GM12878 (cell line): ENCODE data around the gene ST13. TPM values are rescaled to one million over a fixed set of nuclear protein-coding genes. Genes with fewer than 3 reads are reported as not detected.

Experiments
- ATAC-seq: fragments of 200-7000 bp; cut with Tn5 transposase; 3 replicates; pipeline ENCODE4 v1.9.1; 2020; ENCODE audit warnings: mild to moderate bottlenecking, moderate library complexity
- BruUV-seq: library from RNA; stranded (reverse); fragments of 400-500 nt; replicated peaks from 2 replicates; lab custom pipeline; 2021; lab: Mats Ljungman, UMichigan
- CTCF ChIA-PET: fragments of 300-600 bp; sonication (Branson Sonifier 250); formaldehyde crosslinking; extraction: SDS; loops from one replicate; lab custom pipeline; 2021; ENCODE audit warnings: inconsistent platforms; lab: Yijun Ruan, JAX
- POLR2A ChIA-PET: fragments of 350-600 bp; formaldehyde crosslinking; extraction: SDS; loops from one replicate; lab custom pipeline; 2021; ENCODE audit warnings: inconsistent platforms; lab: Charles Lee
- RAD21 ChIA-PET: fragments of 300-600 bp; sonication (Branson Sonifier 250); formaldehyde crosslinking; loops from one replicate; lab custom pipeline; 2023; ENCODE audit warnings: antibody characterized with exemption; ENCODE audit not compliant: unreplicated experiment; lab: Charles Lee
- SMC1A ChIA-PET: fragments of 300-600 bp; sonication (Branson Sonifier 250); formaldehyde crosslinking; loops from one replicate; lab custom pipeline; 2023; ENCODE audit not compliant: unreplicated experiment, uncharacterized antibody; lab: Charles Lee
- DNase-seq: peaks from one replicate; pipeline ENCODE4 v3.0.0-alpha.2; 2011; ENCODE audit warnings: low read depth, low spot score
- FAIRE-seq: peaks from 3 replicates; lab custom pipeline; 2011; peaks lifted over from hg19 to GRCh38; lab: Jason Lieb, UNC
- H2AFZ ChIP-seq: 2 replicates; pipeline ENCODE4 v1.6.0; 2011; ENCODE audit warnings: low read depth, low read length, control low read depth; ENCODE audit not compliant: control insufficient read depth
- H3K27ac ChIP-seq: 2 replicates; pipeline ENCODE4 v1.5.1; 2011; ENCODE audit warnings: control low read depth; ENCODE audit not compliant: control insufficient read depth, insufficient read depth
- H3K27me3 ChIP-seq, 2 experiments: replicated peaks in 1 of 2; 2 replicates each; pipeline versions ENCODE4 v1.6.0 to v1.6.1; 2011; ENCODE audit warnings: low read length in 1 of 2; ENCODE audit not compliant: control insufficient read depth in 2 of 2, insufficient read depth in 2 of 2
- H3K36me3 ChIP-seq, 2 experiments: 2 replicates each; pipeline ENCODE4 v1.5.1; 2011; ENCODE audit warnings: low read length in 1 of 2; ENCODE audit not compliant: control insufficient read depth in 2 of 2, insufficient read depth in 2 of 2
- H3K4me1 ChIP-seq: 2 replicates; pipeline ENCODE4 v1.6.1; 2011; ENCODE audit warnings: mild to moderate bottlenecking, low read length, moderate library complexity, mixed read lengths; ENCODE audit not compliant: control insufficient read depth, insufficient read depth
- H3K4me2 ChIP-seq: 2 replicates; pipeline ENCODE4 v1.6.0; 2011; ENCODE audit warnings: control low read depth; ENCODE audit not compliant: control insufficient read depth, insufficient read depth
- H3K4me3 ChIP-seq: fragments of 200-600 bp; sonication (generic); 2 replicates; pipeline ENCODE4 v1.5.1; 2016
- H3K79me2 ChIP-seq: 2 replicates; pipeline ENCODE4 v1.6.0; 2011; ENCODE audit warnings: low read length; ENCODE audit not compliant: control insufficient read depth, insufficient read depth
- H3K9ac ChIP-seq: 2 replicates; pipeline ENCODE4 v1.8.0; 2011; ENCODE audit warnings: low read length, control low read depth, mixed read lengths; ENCODE audit not compliant: control insufficient read depth, insufficient read depth
- H3K9me3 ChIP-seq: replicated peaks from 3 replicates; pipeline ENCODE4 v1.5.1; 2011; ENCODE audit warnings: mild to moderate bottlenecking, low read length; ENCODE audit not compliant: control insufficient read depth, insufficient read depth
- H4K20me1 ChIP-seq: 2 replicates; pipeline ENCODE4 v1.6.0; 2011; ENCODE audit not compliant: control insufficient read depth, insufficient read depth
- CBFB ChIP-seq: IDR thresholded peaks from 2 replicates; pipeline ENCODE4 v1.6.1; 2016; ENCODE audit warnings: antibody characterized with exemption, low read depth
- EGR1 ChIP-seq, 2 experiments: IDR thresholded peaks; 1 replicate in 1 of 2; 2 replicates in 1 of 2; pipeline ENCODE4 v1.6.1; 2011 to 2012; ENCODE audit warnings: low read depth in 2 of 2, low read length in 2 of 2, borderline replicate concordance in 1 of 2, mild to moderate bottlenecking in 1 of 2, moderate library complexity in 1 of 2
- ETV6 ChIP-seq, 2 experiments: fragments of 450-650 bp in 1 of 2; IDR thresholded peaks in 1 of 2; conservative IDR thresholded peaks in 1 of 2; 2 replicates each; pipeline ENCODE4 v1.6.1; 2014; ENCODE audit warnings: antibody characterized with exemption in 1 of 2, borderline replicate concordance in 1 of 2, low read depth in 1 of 2, mild to moderate bottlenecking in 1 of 2, moderate library complexity in 1 of 2
- EZH2 ChIP-seq: IDR thresholded peaks from 2 replicates; pipeline ENCODE4 v1.6.1; 2012; ENCODE audit warnings: low read depth, mild to moderate bottlenecking, control low read depth, inconsistent platforms, low read length, borderline replicate concordance; ENCODE audit not compliant: control insufficient read depth
- FOS ChIP-seq: IDR thresholded peaks from 3 replicates; pipeline ENCODE4 v1.6.1; 2011; ENCODE audit warnings: borderline replicate concordance; ENCODE audit not compliant: insufficient read length; ENCODE audit errors: extremely low read depth
- HDGF ChIP-seq: fragments of 450-650 bp; IDR thresholded peaks from 2 replicates; pipeline ENCODE4 v1.6.1; 2016; ENCODE audit warnings: antibody characterized with exemption
- MAX ChIP-seq: IDR thresholded peaks from 2 replicates; pipeline ENCODE4 v1.6.1; 2012; ENCODE audit warnings: low read depth, low read length, improper control_type of control experiment
- MEF2B ChIP-seq: fragments of 450-650 bp; IDR thresholded peaks from 2 replicates; pipeline ENCODE4 v1.6.1; 2018; ENCODE audit warnings: mild to moderate bottlenecking, moderate library complexity; ENCODE audit not compliant: partially characterized antibody, poor library complexity, severe bottlenecking
- NR2F1 ChIP-seq: fragments of 450-650 bp; conservative IDR thresholded peaks from 2 replicates; pipeline ENCODE4 v1.6.1; 2017; ENCODE audit warnings: mild to moderate bottlenecking
- RAD51 ChIP-seq: fragments of 450-650 bp; IDR thresholded peaks from 2 replicates; pipeline ENCODE4 v1.6.1; 2016; ENCODE audit warnings: moderate library complexity, mild to moderate bottlenecking, inconsistent platforms
- RELB ChIP-seq: fragments of 450-650 bp; IDR thresholded peaks from 2 replicates; pipeline ENCODE4 v1.6.1; 2017; ENCODE audit warnings: low read depth, mild to moderate bottlenecking, moderate library complexity
- REST ChIP-seq: IDR thresholded peaks from 2 replicates; pipeline ENCODE4 v1.6.1; 2012; ENCODE audit warnings: mild to moderate bottlenecking, low read depth, low read length
- SMAD5 ChIP-seq: IDR thresholded peaks from 2 replicates; pipeline ENCODE4 v1.6.1; 2016; ENCODE audit warnings: antibody characterized with exemption, low read depth
- ZNF622 ChIP-seq: fragments of 450-650 bp; IDR thresholded peaks from 2 replicates; pipeline ENCODE4 v1.6.1; 2017; ENCODE audit warnings: mild to moderate bottlenecking, inconsistent platforms
- WGBS: methylation state at CpG from one replicate; pipeline ENCODE4 v1.1.6; 2016; ENCODE audit warnings: low lambda C conversion rate; ENCODE audit not compliant: insufficient replicate concordance, insufficient coverage; ENCODE audit errors: missing lambda C conversion rate; 5-methylcytosine and 5-hydroxymethylcytosine counted together
- in situ Hi-C: fragments of 300-500 bp; cut with MboI; formaldehyde crosslinking; loops from 9 replicates; pipeline ENCODE4 v1.14.3; 2018; ENCODE audit warnings: mixed read lengths
- intact Hi-C: fragments of 100-400 bp; cut with micrococcal nuclease; formaldehyde crosslinking; loops from one replicate; pipeline ENCODE4 v1.14.2; 2022; ENCODE audit not compliant: unreplicated experiment
- polyA plus RNA-seq, 11 experiments: library from polyadenylated mRNA; depleted of rRNA in 4 of 11; unstranded in 6 of 11; stranded (reverse) in 5 of 11; fragments of >200 nt; fragmentation: Nextera tagmentation in 4 of 11; fragmentation: Illumina TruSeq in 1 of 11; extraction: Ambion mirVana in 4 of 11; extraction: Trizol in 1 of 11; gene quantifications; 1 replicate in 1 of 11; 2 replicates in 10 of 11; pipeline versions ENCODE4 v1.2.1 to v1.2.3, GENCODE V29; 2011 to 2016; ENCODE audit warnings: inconsistent platforms in 2 of 11, missing spikeins in 2 of 11, low read depth in 1 of 11
- total RNA-seq, 4 experiments: library from RNA; depleted of rRNA in 3 of 4; stranded (reverse); fragments of >200 nt in 3 of 4; fragmentation: Illumina TruSeq in 1 of 4; extraction: Trizol in 1 of 4; gene quantifications; 2 replicates each; pipeline versions ENCODE4 v1.2.1 to v1.2.3, GENCODE V29; 2013 to 2021
- TF ChIP-seq, protein P1 (sequence below): fragments of 450-650 bp; IDR thresholded peaks from 2 replicates; pipeline ENCODE4 v1.6.1; 2016; ENCODE audit warnings: mild to moderate bottlenecking, moderate library complexity, borderline replicate concordance

Gene ST13
- total and polyA plus RNA-seq, 10 of the 15 experiments (the other 5 are each of a cell fraction or from before 2014, with no cell fraction given) = 52.5 to 286 (median 181) TPM

DNA sequence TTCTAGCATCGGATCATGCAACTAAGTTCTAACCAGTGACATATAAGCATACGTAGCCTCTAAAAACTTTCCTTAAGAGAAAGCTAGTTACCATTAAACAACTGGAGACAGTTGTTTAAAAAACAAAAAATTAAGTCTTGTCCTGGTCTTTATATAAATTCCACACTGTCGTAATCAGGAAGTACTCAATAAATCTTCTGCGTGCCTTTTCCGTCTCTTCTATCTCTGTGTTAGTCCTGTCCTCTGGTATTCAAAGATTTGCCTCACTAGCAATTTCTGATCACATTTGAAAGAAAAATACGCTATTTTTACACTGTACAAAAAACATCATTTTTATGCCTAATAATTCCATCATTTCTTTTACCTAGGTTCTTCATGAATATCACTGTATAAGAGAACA lies 27.3 kb downstream of the ST13 start:
- Histone ChIP-seq H2AFZ (no peak overlapping the region), H3K9ac (no peak overlapping the region), H3K36me3 (peaks cover 0 to 28% of the 10 kb centered on the region in 2 experiments; a peak in 3 of 4 replicates), H3K4me2 (no peak overlapping the region), H3K4me3 (no peak overlapping the region), H3K79me2 (no peaks in the 10 kb centered on the region), H3K27ac (no peak overlapping the region), H3K9me3 (no peaks in the 10 kb centered on the region), H4K20me1 (no peaks in the 10 kb centered on the region), H3K4me1 (no peaks in the 10 kb centered on the region), H3K27me3 (no peaks in the 10 kb centered on the region)
- SMC1A ChIA-PET = interaction anchor here (1.1 to 3.0 kb wide), 2 partner anchors 12 to 26 kb away, joined by 3 to 14 read pairs; no protein-coding TSS in a partner anchor
- TF ChIP-seq FOS (no peak), ETV6 (conservative IDR thresholded peaks at IDR 0.05 in 1 of 2, IDR thresholded peaks at IDR 0.05 in 1 of 2; ENCODE audit: borderline replicate concordance in 1 of 2, low read depth in 1 of 2) (no peak), EZH2 (no peak), RELB (no peak), ZNF622 (no peak), MAX (no peak), NR2F1 (no peak), MEF2B (no peak), EGR1 (IDR thresholded peaks at IDR 0.05; ENCODE audit: borderline replicate concordance in 1 of 2, low read depth in 2 of 2, low read length in 2 of 2) (no peak), CBFB (no peak), REST (no peak), SMAD5 (no peak), HDGF (no peak), RAD51 (no peak)
- TF ChIP-seq, protein P1, sequence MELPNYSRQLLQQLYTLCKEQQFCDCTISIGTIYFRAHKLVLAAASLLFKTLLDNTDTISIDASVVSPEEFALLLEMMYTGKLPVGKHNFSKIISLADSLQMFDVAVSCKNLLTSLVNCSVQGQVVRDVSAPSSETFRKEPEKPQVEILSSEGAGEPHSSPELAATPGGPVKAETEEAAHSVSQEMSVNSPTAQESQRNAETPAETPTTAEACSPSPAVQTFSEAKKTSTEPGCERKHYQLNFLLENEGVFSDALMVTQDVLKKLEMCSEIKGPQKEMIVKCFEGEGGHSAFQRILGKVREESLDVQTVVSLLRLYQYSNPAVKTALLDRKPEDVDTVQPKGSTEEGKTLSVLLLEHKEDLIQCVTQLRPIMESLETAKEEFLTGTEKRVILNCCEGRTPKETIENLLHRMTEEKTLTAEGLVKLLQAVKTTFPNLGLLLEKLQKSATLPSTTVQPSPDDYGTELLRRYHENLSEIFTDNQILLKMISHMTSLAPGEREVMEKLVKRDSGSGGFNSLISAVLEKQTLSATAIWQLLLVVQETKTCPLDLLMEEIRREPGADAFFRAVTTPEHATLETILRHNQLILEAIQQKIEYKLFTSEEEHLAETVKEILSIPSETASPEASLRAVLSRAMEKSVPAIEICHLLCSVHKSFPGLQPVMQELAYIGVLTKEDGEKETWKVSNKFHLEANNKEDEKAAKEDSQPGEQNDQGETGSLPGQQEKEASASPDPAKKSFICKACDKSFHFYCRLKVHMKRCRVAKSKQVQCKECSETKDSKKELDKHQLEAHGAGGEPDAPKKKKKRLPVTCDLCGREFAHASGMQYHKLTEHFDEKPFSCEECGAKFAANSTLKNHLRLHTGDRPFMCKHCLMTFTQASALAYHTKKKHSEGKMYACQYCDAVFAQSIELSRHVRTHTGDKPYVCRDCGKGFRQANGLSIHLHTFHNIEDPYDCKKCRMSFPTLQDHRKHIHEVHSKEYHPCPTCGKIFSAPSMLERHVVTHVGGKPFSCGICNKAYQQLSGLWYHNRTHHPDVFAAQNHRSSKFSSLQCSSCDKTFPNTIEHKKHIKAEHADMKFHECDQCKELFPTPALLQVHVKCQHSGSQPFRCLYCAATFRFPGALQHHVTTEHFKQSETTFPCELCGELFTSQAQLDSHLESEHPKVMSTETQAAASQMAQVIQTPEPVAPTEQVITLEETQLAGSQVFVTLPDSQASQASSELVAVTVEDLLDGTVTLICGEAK = no peak
- BruUV-seq = no TSS peak
- FAIRE-seq (no peak), DNase-seq (no peak), ATAC-seq (no peak)
- RAD21 ChIA-PET = no interaction called here
- in situ Hi-C loops (no loop called here), intact Hi-C loops (no loop called here)
- CTCF ChIA-PET = no interaction called here
- 98% methylated on average over 6 of the region's 6 CpGs for WGBS
- POLR2A ChIA-PET = no interaction called here
